ENCODE measurements around the gene CDHR3.

Gene CDHR3

GRCh38 chr7:106003525-106004064 is 40.5 kb downstream of the CDHR3 start:
- TF ChIP-seq GATA2 (IDR thresholded peaks at IDR 0.05; ENCODE audit: low read depth, low read length) (no peak), GATA3 (IDR thresholded peaks at IDR 0.05; ENCODE audit: low read depth, low read length) (no peak)

GRCh38 chr7:106006906-106007305 is 43.8 kb downstream of the CDHR3 start:
- TF ChIP-seq GATA3 (IDR thresholded peaks at IDR 0.05; ENCODE audit: low read depth, low read length) (no peak), GATA2 (IDR thresholded peaks at IDR 0.05; ENCODE audit: low read depth, low read length) (no peak)

GRCh38 chr7:106009503-106010226 is 46.6 kb downstream of the CDHR3 start:
- TF ChIP-seq GATA2 (IDR thresholded peaks at IDR 0.05; ENCODE audit: low read depth, low read length) (no peak), GATA3 (IDR thresholded peaks at IDR 0.05; ENCODE audit: low read depth, low read length) (no peak)

- TF ChIP-seq GATA2 (IDR thresholded peaks at IDR 0.05; ENCODE audit: low read depth, low read length) = no peak
- no peak for TF ChIP-seq GATA3 (IDR thresholded peaks at IDR 0.05; ENCODE audit: low read depth, low read length)
These were observed 47.3 kb downstream of the CDHR3 start for GRCh38 chr7:106010331-106010730.

GRCh38 chr7:106010866-106011265 is 47.8 kb downstream of the CDHR3 start:
- TF ChIP-seq GATA3 (IDR thresholded peaks at IDR 0.05; ENCODE audit: low read depth, low read length) = no peak
- TF ChIP-seq GATA2 (IDR thresholded peaks at IDR 0.05; ENCODE audit: low read depth, low read length) = no peak

- TF ChIP-seq GATA2 (IDR thresholded peaks at IDR 0.05; ENCODE audit: low read depth, low read length) (no peak), GATA3 (IDR thresholded peaks at IDR 0.05; ENCODE audit: low read depth, low read length) (no peak)
These were observed 49.1 kb downstream of the CDHR3 start for GRCh38 chr7:106012184-106012583.

- no peak for TF ChIP-seq GATA2 (IDR thresholded peaks at IDR 0.05; ENCODE audit: low read depth, low read length)
- TF ChIP-seq GATA3 (IDR thresholded peaks at IDR 0.05; ENCODE audit: low read depth, low read length) = no peak
These were observed 49.9 kb downstream of the CDHR3 start for GRCh38 chr7:106012935-106013439.

GRCh38 chr7:106015381-106016218 is 52.5 kb downstream of the CDHR3 start:
- TF ChIP-seq GATA3 (IDR thresholded peaks at IDR 0.05; ENCODE audit: low read depth, low read length) = no peak
- no peak for TF ChIP-seq GATA2 (IDR thresholded peaks at IDR 0.05; ENCODE audit: low read depth, low read length)

GRCh38 chr7:106016331-106016730 is 53.3 kb downstream of the CDHR3 start:
- TF ChIP-seq GATA3 (IDR thresholded peaks at IDR 0.05; ENCODE audit: low read depth, low read length) (no peak), GATA2 (IDR thresholded peaks at IDR 0.05; ENCODE audit: low read depth, low read length) (no peak)

- no peak for TF ChIP-seq GATA3 (IDR thresholded peaks at IDR 0.05; ENCODE audit: low read depth, low read length)
- TF ChIP-seq GATA2 (IDR thresholded peaks at IDR 0.05; ENCODE audit: low read depth, low read length) = no peak
These were observed 54.6 kb downstream of the CDHR3 start for GRCh38 chr7:106017657-106018056.

- no peak for TF ChIP-seq GATA3 (IDR thresholded peaks at IDR 0.05; ENCODE audit: low read depth, low read length)
- TF ChIP-seq GATA2 (IDR thresholded peaks at IDR 0.05; ENCODE audit: low read depth, low read length) = no peak
These were observed 55.8 kb downstream of the CDHR3 start for GRCh38 chr7:106018566-106019469.

GRCh38 chr7:106019470-106019820 is 56.4 kb downstream of the CDHR3 start:
- TF ChIP-seq GATA2 (IDR thresholded peaks at IDR 0.05; ENCODE audit: low read depth, low read length) (no peak), GATA3 (IDR thresholded peaks at IDR 0.05; ENCODE audit: low read depth, low read length) (no peak)
